PFSK-1 (cell line): ENCODE data around the gene PAQR3.

Experiments used
- POLR2AphosphoS5 ChIP-seq: IDR thresholded peaks from 2 replicates; pipeline ENCODE4 v1.6.1; 2012; ENCODE audit warnings: low read depth, mild to moderate bottlenecking, control low read depth, low read length, moderate library complexity
- SIN3A ChIP-seq: IDR thresholded peaks from 2 replicates; pipeline ENCODE4 v1.6.1; 2012; ENCODE audit warnings: mild to moderate bottlenecking, low read length, moderate library complexity, borderline replicate concordance; ENCODE audit not compliant: insufficient read depth

DNA sequence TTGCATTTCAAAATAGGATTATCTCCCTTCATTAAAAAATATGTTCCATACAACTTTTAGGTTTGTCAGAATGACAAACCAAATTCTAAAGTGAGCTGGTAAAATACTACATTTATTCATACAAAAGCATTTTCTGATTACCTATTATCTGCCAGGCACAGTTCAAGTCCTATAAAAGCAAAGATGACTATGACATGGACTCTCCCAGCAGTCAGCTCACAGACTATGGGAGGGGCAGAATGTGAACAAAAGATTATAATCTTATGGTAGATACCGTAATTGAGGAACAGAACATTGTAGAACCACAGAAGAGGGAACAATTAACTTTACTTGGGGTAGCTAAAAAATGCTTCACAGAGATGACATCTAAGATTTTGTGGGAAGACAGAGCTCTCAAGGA is 12.4 kb downstream of the PAQR3 start:
- no peak for TF ChIP-seq SIN3A
- TF ChIP-seq POLR2AphosphoS5 = no peak
